OCI-LY3 (cell line): ENCODE measurements around the gene DECR2.
"Not testable (repeated sequence)": the region's sequence is repeated elsewhere in the genome, so short reads cannot be mapped to it uniquely, and the experiment has no call there.

Experiments
- EZH2phosphoT487 ChIP-seq: fragments of 200-600 bp; shearing (Covaris generic); IDR thresholded peaks from 2 replicates; pipeline ENCODE4 v1.6.1; 2018; ENCODE audit warnings: antibody characterized with exemption, mixed run types, low read depth
- TF ChIP-seq, protein P1 (sequence below): fragments of 200-600, 300-600 bp; sonication (generic); IDR thresholded peaks from 2 replicates; pipeline ENCODE4 v1.5.1; 2014; ENCODE audit warnings: antibody characterized with exemption, low read length, low read depth

DNA sequence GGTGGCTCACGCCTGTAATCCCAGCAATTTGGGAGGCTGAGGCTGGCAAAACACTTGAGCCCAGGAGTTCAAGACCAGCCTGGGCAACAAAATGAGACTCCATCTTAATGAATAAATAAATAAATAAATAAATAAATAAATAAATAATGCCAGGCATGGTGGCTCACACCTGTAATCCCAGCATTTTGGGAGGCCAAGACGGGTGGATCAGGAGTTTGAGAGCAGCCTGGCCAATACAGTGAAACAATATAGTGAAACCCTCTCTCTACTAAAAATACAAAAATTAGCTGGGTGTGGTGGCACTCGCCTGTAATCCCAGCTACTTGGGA, 13.4 kb downstream of the DECR2 start:
- TF ChIP-seq EZH2phosphoT487, result not testable (repeated sequence)
- TF ChIP-seq, protein P1, sequence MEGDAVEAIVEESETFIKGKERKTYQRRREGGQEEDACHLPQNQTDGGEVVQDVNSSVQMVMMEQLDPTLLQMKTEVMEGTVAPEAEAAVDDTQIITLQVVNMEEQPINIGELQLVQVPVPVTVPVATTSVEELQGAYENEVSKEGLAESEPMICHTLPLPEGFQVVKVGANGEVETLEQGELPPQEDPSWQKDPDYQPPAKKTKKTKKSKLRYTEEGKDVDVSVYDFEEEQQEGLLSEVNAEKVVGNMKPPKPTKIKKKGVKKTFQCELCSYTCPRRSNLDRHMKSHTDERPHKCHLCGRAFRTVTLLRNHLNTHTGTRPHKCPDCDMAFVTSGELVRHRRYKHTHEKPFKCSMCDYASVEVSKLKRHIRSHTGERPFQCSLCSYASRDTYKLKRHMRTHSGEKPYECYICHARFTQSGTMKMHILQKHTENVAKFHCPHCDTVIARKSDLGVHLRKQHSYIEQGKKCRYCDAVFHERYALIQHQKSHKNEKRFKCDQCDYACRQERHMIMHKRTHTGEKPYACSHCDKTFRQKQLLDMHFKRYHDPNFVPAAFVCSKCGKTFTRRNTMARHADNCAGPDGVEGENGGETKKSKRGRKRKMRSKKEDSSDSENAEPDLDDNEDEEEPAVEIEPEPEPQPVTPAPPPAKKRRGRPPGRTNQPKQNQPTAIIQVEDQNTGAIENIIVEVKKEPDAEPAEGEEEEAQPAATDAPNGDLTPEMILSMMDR, result not testable (repeated sequence)
